OCI-LY1 (cell line): ENCODE results near the gene ZNF654.
A peak's percentile ranks its signal among the peaks of the same experiment; 100 is the strongest.

ENCODE experiments used
- H2AFZ ChIP-seq: fragments of 200-600 bp; sonication (generic), shearing (Covaris generic); 2 replicates; pipeline ENCODE4 v1.6.0; 2014; ENCODE audit warnings: antibody characterized with exemption, mild to moderate bottlenecking, low read length
- H3F3A ChIP-seq: fragments of 200-600 bp; sonication (generic), shearing (Covaris generic); 2 replicates; pipeline ENCODE4 v1.6.0; 2014; ENCODE audit warnings: mild to moderate bottlenecking, antibody characterized with exemption, low read length, moderate library complexity; ENCODE audit not compliant: insufficient read depth
- H3K27ac ChIP-seq: fragments of 200-600 bp; sonication (generic); 2 replicates; pipeline ENCODE4 v1.5.1; 2014; ENCODE audit warnings: low read length, mixed run types, mild to moderate bottlenecking, low read depth; ENCODE audit not compliant: poor library complexity, severe bottlenecking
- H3K27me3 ChIP-seq: fragments of 200-600 bp; sonication (generic); 2 replicates; pipeline ENCODE4 v1.6.0; 2014; ENCODE audit warnings: antibody characterized with exemption, mild to moderate bottlenecking, low read length, moderate library complexity; ENCODE audit not compliant: insufficient read depth
- H3K36me3 ChIP-seq: fragments of 200-600 bp; sonication (generic); 2 replicates; pipeline ENCODE4 v1.6.1; 2014; ENCODE audit warnings: mild to moderate bottlenecking, antibody characterized with exemption, low read length, moderate library complexity, mixed read lengths; ENCODE audit not compliant: insufficient read depth
- H3K4me1 ChIP-seq: fragments of 200-600 bp; sonication (generic); 2 replicates; pipeline ENCODE4 v1.5.1; 2014; ENCODE audit warnings: mild to moderate bottlenecking, low read length, moderate library complexity; ENCODE audit not compliant: insufficient read depth, severe bottlenecking
- H3K4me2 ChIP-seq: fragments of 200-600 bp; sonication (generic), shearing (Covaris generic); 2 replicates; pipeline ENCODE4 v1.6.1; 2014; ENCODE audit warnings: low read length
- H3K4me3 ChIP-seq: fragments of 200-600 bp; sonication (generic); 2 replicates; pipeline ENCODE4 v1.5.1; 2014; ENCODE audit warnings: low read length, low read depth, mild to moderate bottlenecking, mixed read lengths; ENCODE audit not compliant: poor library complexity, severe bottlenecking
- H3K79me2 ChIP-seq: fragments of 200-600 bp; shearing (Covaris generic); 2 replicates; pipeline ENCODE4 v1.6.1; 2016; ENCODE audit warnings: mixed run types, low read length, mixed read lengths; ENCODE audit not compliant: insufficient read depth
- H3K9ac ChIP-seq: fragments of 200-600 bp; sonication (generic), shearing (Covaris generic); 2 replicates; pipeline ENCODE4 v1.6.1; 2014; ENCODE audit warnings: mild to moderate bottlenecking, low read length, mixed read lengths
- H3K9me2 ChIP-seq: fragments of 200-600 bp; sonication (generic), shearing (Covaris generic); 2 replicates; pipeline ENCODE4 v1.6.1; 2014; ENCODE audit warnings: low read depth, mild to moderate bottlenecking, low read length, mixed read lengths
- H3K9me3 ChIP-seq: fragments of 200-600 bp; shearing (Covaris generic); 2 replicates; pipeline ENCODE4 v1.6.1; 2014; ENCODE audit warnings: low read length, mixed read lengths
- H4K20me1 ChIP-seq: fragments of 200-600 bp; sonication (generic), shearing (Covaris generic); 2 replicates; pipeline ENCODE4 v1.6.0; 2016; ENCODE audit warnings: mild to moderate bottlenecking, low read length; ENCODE audit not compliant: insufficient read depth
- CTCF ChIP-seq: fragments of 200-600 bp; sonication (generic), shearing (Covaris generic); IDR thresholded peaks from 2 replicates; pipeline ENCODE4 v1.5.1; 2017; ENCODE audit warnings: mild to moderate bottlenecking, antibody characterized with exemption, low read length, moderate library complexity, mixed read lengths
- EZH2 ChIP-seq: fragments of 200-600 bp; sonication (generic), shearing (Covaris generic); IDR thresholded peaks from 2 replicates; pipeline ENCODE4 v1.8.0; 2017; ENCODE audit warnings: borderline replicate concordance, mixed run types, mild to moderate bottlenecking, antibody characterized with exemption, low read length, moderate library complexity, mixed read lengths

Gene ZNF654

GRCh38 chr3:88033079-88033478, 26.0 kb upstream of the ZNF654 start:
- Histone ChIP-seq H3K27me3 (no peaks in the 10 kb centered on the region), H3K36me3 (no peaks in the 10 kb centered on the region), H4K20me1 (no peaks in the 10 kb centered on the region), H3K9me3 (no peaks in the 10 kb centered on the region), H3K4me2 (no peak overlapping the region), H3K4me1 (peaks cover 14% of the 10 kb centered on the region), H3K9me2 (no peaks in the 10 kb centered on the region), H3F3A (no peaks in the 10 kb centered on the region), H3K4me3 (no peak overlapping the region), H3K79me2 (no peaks in the 10 kb centered on the region), H2AFZ (no peak overlapping the region), H3K27ac (no peak overlapping the region), H3K9ac (no peak overlapping the region)
- TF ChIP-seq EZH2 (no peak), CTCF (no peak)

- TF ChIP-seq CTCF (no peak), EZH2 (no peak)
- Histone ChIP-seq H3K4me2 (no peak overlapping the region), H3K27ac (no peak overlapping the region), H3K36me3 (no peaks in the 10 kb centered on the region), H3K79me2 (no peaks in the 10 kb centered on the region), H3F3A (no peaks in the 10 kb centered on the region), H3K27me3 (no peaks in the 10 kb centered on the region), H3K4me3 (no peak overlapping the region), H4K20me1 (no peaks in the 10 kb centered on the region), H3K9ac (no peak overlapping the region), H3K9me2 (no peaks in the 10 kb centered on the region), H3K4me1 (peaks cover 14% of the 10 kb centered on the region), H2AFZ (peak overlapping the region; percentile 74; the same call in 1 of the 2 replicates), H3K9me3 (no peaks in the 10 kb centered on the region)
These were observed 25.2 kb upstream of the ZNF654 start for GRCh38 chr3:88033808-88034207.

- Histone ChIP-seq H3K4me3 (no peak overlapping the region), H3K27ac (no peak overlapping the region), H3K4me2 (no peak overlapping the region), H3K36me3 (no peaks in the 10 kb centered on the region), H3K9ac (no peak overlapping the region), H4K20me1 (no peaks in the 10 kb centered on the region), H3F3A (no peaks in the 10 kb centered on the region), H3K9me3 (no peaks in the 10 kb centered on the region), H3K27me3 (no peaks in the 10 kb centered on the region), H3K9me2 (no peaks in the 10 kb centered on the region), H3K4me1 (peaks cover 14% of the 10 kb centered on the region), H2AFZ (no peak overlapping the region), H3K79me2 (no peaks in the 10 kb centered on the region)
- TF ChIP-seq EZH2, result no peak
- no peak for TF ChIP-seq CTCF
These were observed 24.4 kb upstream of the ZNF654 start for GRCh38 chr3:88034491-88035275.
